Measurements from ENCODE around the gene PTPRN2. TPM values are rescaled to one million over a fixed set of nuclear protein-coding genes. Genes with fewer than 3 reads are reported as not detected.
"Not testable (repeated sequence)": the region's sequence is repeated elsewhere in the genome, so short reads cannot be mapped to it uniquely, and the experiment has no call there.

Gene PTPRN2
- total and polyA plus RNA-seq, 2 experiments from 2014 or later, result 0.28 TPM; not detected in 1

- H3K4me1 ChIP-seq (ENCODE audit: low read depth), result no peaks in the 10 kb centered on the region
- H3K9me3 ChIP-seq (ENCODE audit: low read depth), result no peaks in the 10 kb centered on the region
- TF ChIP-seq CTCF (IDR thresholded peaks at IDR 0.05; ENCODE audit: low read depth, low read length), result no peak
- H3K4me3 ChIP-seq, result no peak overlapping the region
- no peaks in the 10 kb centered on the region for H3K36me3 ChIP-seq
- H3K27me3 ChIP-seq, result no peaks in the 10 kb centered on the region
- no peak for DNase-seq (ENCODE audit: low read depth in 1 of 2, low spot score in 1 of 2)
- H3K27ac ChIP-seq, result no peak overlapping the region
Observed at GRCh38 chr7:158421361-158421760, 166.3 kb downstream of the PTPRN2 start.

GRCh38 chr7:158420591-158421340, 166.9 kb downstream of the PTPRN2 start:
- Histone ChIP-seq H3K9me3 (ENCODE audit: low read depth) (no peaks in the 10 kb centered on the region), H3K4me3 (no peak overlapping the region), H3K4me1 (ENCODE audit: low read depth) (no peaks in the 10 kb centered on the region), H3K36me3 (no peaks in the 10 kb centered on the region), H3K27me3 (no peaks in the 10 kb centered on the region), H3K27ac (no peak overlapping the region)
- TF ChIP-seq CTCF (IDR thresholded peaks at IDR 0.05; ENCODE audit: low read depth, low read length), result no peak
- no peak for DNase-seq (ENCODE audit: low read depth in 1 of 2, low spot score in 1 of 2)

GRCh38 chr7:158419238-158419785, 168.3 kb downstream of the PTPRN2 start:
- H3K27me3 ChIP-seq, result no peaks in the 10 kb centered on the region
- H3K27ac ChIP-seq, result no peak overlapping the region
- H3K4me3 ChIP-seq, result no peak overlapping the region
- no peaks in the 10 kb centered on the region for H3K36me3 ChIP-seq
- TF ChIP-seq CTCF (IDR thresholded peaks at IDR 0.05; ENCODE audit: low read depth, low read length), result no peak
- H3K9me3 ChIP-seq (ENCODE audit: low read depth), result no peaks in the 10 kb centered on the region
- no peak for DNase-seq (ENCODE audit: low read depth in 1 of 2, low spot score in 1 of 2)
- H3K4me1 ChIP-seq (ENCODE audit: low read depth), result no peaks in the 10 kb centered on the region

GRCh38 chr7:158418395-158418794, 169.2 kb downstream of the PTPRN2 start:
- H3K9me3 ChIP-seq (ENCODE audit: low read depth); DNase-seq (ENCODE audit: low read depth in 1 of 2, low spot score in 1 of 2); H3K4me3 ChIP-seq: not testable (repeated sequence)

GRCh38 chr7:158416283-158416933, 171.2 kb downstream of the PTPRN2 start:
- no peaks in the 10 kb centered on the region for H3K9me3 ChIP-seq (ENCODE audit: low read depth)
- DNase-seq (ENCODE audit: low read depth in 1 of 2, low spot score in 1 of 2), result no peak
- no peak for TF ChIP-seq CTCF (IDR thresholded peaks at IDR 0.05; ENCODE audit: low read depth, low read length)

More at GRCh38 chr7:158418395-158418794, 169.2 kb downstream of the PTPRN2 start:
- not testable (repeated sequence) for H3K36me3 ChIP-seq; H3K4me1 ChIP-seq (ENCODE audit: low read depth); H3K27ac ChIP-seq; H3K27me3 ChIP-seq

GRCh38 chr7:158415316-158415715, 172.3 kb downstream of the PTPRN2 start:
- no peak overlapping the region for H3K27ac ChIP-seq
- H3K36me3 ChIP-seq, result no peaks in the 10 kb centered on the region
- no peaks in the 10 kb centered on the region for H3K9me3 ChIP-seq (ENCODE audit: low read depth)
- no peak for DNase-seq (ENCODE audit: low read depth in 1 of 2, low spot score in 1 of 2)
- H3K4me3 ChIP-seq, result no peak overlapping the region
- no peak for TF ChIP-seq CTCF (IDR thresholded peaks at IDR 0.05; ENCODE audit: low read depth, low read length)
- H3K27me3 ChIP-seq, result no peaks in the 10 kb centered on the region
- H3K4me1 ChIP-seq (ENCODE audit: low read depth), result no peaks in the 10 kb centered on the region

More at GRCh38 chr7:158416283-158416933, 171.2 kb downstream of the PTPRN2 start:
- H3K36me3 ChIP-seq, result no peaks in the 10 kb centered on the region
- H3K27ac ChIP-seq, result no peak overlapping the region
- H3K4me1 ChIP-seq (ENCODE audit: low read depth), result no peaks in the 10 kb centered on the region
- no peak overlapping the region for H3K4me3 ChIP-seq
- H3K27me3 ChIP-seq, result no peaks in the 10 kb centered on the region

All from cardiac muscle cell (in vitro differentiated cells and primary cell).